HG03060 (cell line): ENCODE data around the gene FAM78A.
A peak's percentile ranks its signal among the peaks of the same experiment; 100 is the strongest.

Source experiments
- ATAC-seq: cut with Tn5 transposase; IDR thresholded peaks from one replicate; pipeline ENCODE4 v1.9.1; 2021; ENCODE audit warnings: low read depth, moderate number of reproducible peaks; ENCODE audit not compliant: unreplicated experiment

FAM78A gene

GRCh38 chr9:131240047-131240921 is 36.0 kb downstream of the FAM78A start:
- ATAC-seq: no peak

DNA sequence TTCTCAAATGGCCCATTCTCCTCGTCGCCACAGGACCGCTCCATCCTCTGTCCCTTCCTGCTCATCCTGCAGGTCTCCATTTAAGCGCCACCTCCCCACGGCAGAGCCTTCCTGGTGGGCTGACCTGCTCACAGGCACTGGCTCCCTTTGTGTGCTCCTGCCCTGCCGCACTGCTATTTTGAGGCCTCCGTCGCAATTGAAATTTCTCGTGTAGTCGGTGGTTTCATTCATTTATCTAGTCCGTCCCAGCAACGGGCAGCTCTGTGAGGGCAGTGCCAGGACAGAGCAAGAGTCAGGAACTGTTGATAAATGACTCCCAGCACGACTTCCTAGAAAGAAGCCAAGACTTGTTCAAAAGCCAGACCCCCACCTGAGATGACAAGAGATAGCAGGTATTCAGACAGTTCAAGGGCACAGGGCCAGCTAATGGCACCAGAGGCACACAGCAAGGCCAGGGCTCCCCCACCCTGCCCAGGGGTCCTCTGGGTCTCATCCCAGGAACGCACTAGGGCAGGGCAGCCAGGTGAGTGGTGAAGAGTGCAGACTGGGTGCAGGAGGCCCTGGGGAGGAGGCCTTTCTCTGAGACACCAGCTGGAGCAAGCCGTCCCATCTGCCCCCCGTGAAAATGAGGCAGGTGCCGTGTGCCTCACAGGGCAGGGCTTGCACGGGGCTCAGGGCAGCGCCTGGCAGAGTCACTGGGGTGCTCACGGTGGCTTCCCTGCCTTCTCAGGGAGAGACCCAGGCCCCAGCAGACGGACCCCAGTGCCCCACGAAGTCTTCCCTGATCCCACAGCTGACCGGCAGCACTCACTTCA is 36.9 kb downstream of the FAM78A start:
- no peak for ATAC-seq

- peak; percentile 14 for ATAC-seq
These were observed 37.8 kb downstream of the FAM78A start for GRCh38 chr9:131238402-131239021.

- ATAC-seq: peak; percentile 50
These were observed 38.3 kb downstream of the FAM78A start for GRCh38 chr9:131237931-131238401.

DNA sequence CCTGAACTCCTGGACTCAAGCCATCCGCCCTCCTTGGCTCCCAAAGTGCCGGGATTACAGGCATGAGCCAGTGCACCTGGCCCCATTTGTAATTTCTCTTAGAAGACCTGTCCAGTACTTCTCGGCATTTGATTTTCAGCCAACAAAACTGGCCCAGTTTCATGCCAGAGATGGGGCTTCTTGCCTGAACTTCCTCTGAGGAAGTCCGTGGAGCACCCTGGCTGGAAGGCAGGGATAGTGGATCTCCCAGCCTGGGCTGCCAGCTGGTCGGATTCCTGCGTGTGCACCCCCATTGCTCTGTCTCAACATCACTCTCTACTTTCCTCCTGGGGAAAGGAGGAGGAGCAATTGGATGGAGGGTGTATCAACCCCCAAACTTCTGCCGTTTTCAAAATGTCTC is 39.0 kb downstream of the FAM78A start:
- no peak for ATAC-seq

GRCh38 chr9:131236761-131237160 is 39.5 kb downstream of the FAM78A start:
- ATAC-seq: no peak

DNA sequence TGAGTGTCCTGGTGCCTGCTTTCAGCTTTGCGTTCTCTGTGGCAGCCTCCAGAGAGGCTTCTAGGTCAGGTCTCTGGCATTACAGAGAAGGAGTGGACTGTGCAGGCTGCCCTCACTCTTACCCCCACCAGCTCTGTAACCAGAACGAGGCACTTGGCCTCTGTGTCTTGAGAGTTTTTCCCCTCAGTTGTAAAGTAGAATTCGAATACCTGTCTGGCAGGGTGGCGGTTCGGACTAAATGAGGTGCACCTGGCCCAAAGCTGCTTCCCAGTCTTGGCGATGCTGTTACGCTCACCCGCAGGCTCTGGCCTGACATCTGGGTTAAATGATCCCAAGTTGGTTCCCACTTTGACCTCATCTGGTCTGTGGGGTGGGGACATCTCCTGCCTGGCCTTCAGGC is 40.1 kb downstream of the FAM78A start:
- ATAC-seq: no peak

GRCh38 chr9:131235480-131235851 is 40.8 kb downstream of the FAM78A start:
- ATAC-seq: no peak

DNA sequence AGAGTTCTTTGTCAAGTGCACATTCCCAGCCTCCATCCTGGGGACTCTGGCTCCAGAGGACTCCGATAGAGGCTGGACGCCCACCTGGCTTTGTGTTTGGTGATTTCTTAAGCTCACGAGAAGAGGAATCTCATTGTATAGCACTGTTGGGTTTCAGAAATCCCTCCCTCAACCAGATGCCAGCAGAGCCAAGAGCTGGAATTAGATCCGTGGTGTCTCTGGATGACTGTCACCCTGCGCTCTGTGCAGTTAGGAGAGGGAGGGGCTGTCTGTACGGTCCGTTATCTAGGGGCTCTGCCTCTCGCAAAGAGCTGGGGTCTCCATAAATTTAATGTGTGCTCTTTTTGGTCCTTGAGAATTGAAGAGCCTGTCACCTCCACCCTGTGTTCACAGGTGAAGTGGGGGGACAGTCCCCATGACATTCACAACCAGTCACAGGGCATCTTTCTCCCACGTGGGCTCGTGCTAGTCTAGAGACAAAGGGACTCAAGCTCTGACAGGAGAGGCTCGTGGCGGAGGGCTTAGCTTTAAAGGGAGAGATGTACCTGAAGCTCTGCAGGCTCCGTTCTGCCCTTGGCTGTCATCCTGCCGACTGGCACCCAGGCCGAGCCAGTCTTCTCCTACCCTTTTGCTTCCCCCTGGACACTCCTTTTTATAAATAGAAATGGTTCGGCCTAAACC is 41.4 kb downstream of the FAM78A start:
- no peak for ATAC-seq

- ATAC-seq: no peak
These were observed 42.3 kb downstream of the FAM78A start for GRCh38 chr9:131233995-131234394.

DNA sequence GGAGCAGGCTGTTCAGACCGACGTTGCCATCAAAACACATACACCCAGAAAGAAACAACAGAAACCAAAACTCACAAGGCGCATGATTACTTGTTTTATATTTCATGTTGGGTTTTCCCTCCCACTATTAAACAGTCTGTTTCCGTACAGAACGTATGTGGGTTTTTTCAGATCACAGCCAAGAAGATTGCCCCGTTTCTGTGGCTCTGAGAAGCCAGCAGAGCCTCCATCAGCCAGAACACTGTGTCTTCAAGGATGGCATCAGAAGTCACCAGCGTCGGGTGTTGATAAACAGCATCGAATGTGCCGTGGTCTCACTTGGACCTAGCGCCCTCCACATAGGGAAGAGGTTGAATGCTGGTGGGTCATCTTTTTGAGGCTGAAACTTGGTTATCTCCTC is 42.8 kb downstream of the FAM78A start:
- no peak for ATAC-seq

- ATAC-seq: no peak
These were observed 47.3 kb downstream of the FAM78A start for GRCh38 chr9:131228988-131229387.

GRCh38 chr9:131227959-131228460 is 48.3 kb downstream of the FAM78A start:
- no peak for ATAC-seq

DNA sequence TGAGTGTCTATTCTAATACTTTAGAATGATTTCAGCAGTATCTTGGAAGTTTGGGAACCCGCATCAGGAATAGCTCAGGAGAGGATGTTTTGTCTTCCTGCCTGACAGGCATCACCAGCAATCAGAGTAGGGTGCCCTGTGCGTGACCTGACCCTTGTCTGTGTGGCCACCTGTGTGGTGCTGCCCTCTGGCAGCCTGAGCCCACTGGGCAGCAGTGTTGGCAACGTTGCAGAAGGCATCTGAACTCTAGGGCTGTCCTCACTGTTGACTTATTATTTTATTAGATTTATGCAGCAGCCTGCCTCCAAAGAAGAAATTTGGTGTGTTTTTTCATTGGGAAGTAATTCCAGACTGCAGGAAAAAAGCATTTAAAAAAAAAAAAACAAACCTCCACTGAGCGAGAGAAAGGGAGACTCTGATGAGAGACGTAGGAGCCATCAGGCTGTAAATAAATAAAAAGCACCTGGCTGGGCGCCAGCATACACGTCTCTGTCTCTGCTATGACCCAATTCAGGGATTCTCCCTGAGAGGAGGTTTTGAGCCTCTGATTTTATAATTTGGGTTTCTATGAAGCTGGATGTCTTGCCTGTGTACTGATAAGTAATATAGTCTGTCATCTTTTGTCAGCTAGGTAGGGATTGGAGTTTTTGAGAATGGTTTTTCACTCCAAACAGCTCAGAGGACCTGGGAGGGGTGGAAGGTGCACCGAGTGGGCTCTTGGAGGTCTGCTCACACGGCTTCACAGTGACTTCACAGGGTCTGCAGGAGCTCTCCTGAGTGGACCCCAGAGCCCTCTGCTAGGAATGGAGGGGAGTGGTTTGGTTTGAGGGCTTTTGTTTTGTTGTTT is 49.0 kb downstream of the FAM78A start:
- no peak for ATAC-seq

DNA sequence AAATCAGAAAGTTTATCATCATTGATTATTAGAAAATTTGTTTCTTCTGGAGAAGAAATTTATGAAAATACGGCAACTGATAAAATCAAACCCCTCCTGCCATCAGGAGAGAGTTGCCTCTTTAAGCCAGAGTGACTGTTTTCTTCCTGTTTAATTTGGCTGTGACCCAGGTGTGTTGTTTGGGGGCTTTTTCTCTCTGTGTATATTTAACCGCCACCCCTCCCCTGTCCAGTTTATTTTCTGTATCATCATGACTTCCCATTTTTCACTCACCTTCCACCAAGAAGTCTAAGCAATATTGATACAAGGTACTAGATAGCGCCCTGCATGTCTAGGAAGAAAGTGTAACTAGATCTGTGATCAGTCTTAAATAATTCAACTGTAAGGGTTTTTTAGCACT is 50.1 kb downstream of the FAM78A start:
- ATAC-seq: no peak

GRCh38 chr9:131222460-131222859 is 53.9 kb downstream of the FAM78A start:
- no peak for ATAC-seq

DNA sequence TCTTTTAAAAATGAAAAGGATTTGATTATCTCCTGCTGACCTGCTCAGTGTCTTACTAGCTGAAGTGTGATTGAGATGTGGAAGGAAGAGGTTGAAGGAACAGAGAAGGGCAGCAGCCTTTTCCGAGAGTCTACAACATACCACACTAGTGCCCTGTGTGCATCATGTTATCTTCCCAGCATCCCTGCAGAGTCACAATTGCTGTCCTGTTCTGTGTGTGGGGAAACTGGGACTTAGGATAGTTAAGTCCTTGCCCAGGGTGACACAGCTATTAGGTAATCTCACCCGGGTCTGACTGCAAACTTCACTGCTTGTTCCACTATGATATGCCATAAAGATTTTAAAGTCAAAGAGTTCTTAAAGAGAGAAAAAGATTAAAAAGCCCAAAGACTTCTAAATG is 55.8 kb downstream of the FAM78A start:
- ATAC-seq: no peak

GRCh38 chr9:131218370-131218769 is 57.9 kb downstream of the FAM78A start:
- no peak for ATAC-seq

- ATAC-seq: no peak
These were observed 58.8 kb downstream of the FAM78A start for GRCh38 chr9:131217331-131218031.
